ENCODE data around the gene RGS7. TPM values are rescaled to one million over a fixed set of nuclear protein-coding genes. Genes with fewer than 3 reads are reported as not detected.

Gene RGS7
- total RNA-seq, 1 donor from 2014 or later = not detected

- no peak for TF ChIP-seq CTCF (IDR thresholded peaks at IDR 0.05; ENCODE audit: insufficient read depth, low read length, severe bottlenecking)
- Histone ChIP-seq H3K36me3 (ENCODE audit: control insufficient read depth, insufficient read depth, low read length) (no peaks in the 10 kb centered on the region), H3K4me3 (ENCODE audit: low read depth, low read length) (no peak overlapping the region), H3K27me3 (ENCODE audit: control insufficient read depth, insufficient read depth, low read length) (no peaks in the 10 kb centered on the region)
- FAIRE-seq = no peak
- DNase-seq (ENCODE audit: low read depth) = no peak
Measured at GRCh38 chr1:240823357-240823756, 533.6 kb downstream of the RGS7 start.

- Histone ChIP-seq H3K4me3 (ENCODE audit: low read depth, low read length) (no peak overlapping the region), H3K27me3 (ENCODE audit: control insufficient read depth, insufficient read depth, low read length) (no peaks in the 10 kb centered on the region), H3K36me3 (ENCODE audit: control insufficient read depth, insufficient read depth, low read length) (no peaks in the 10 kb centered on the region)
- TF ChIP-seq CTCF (IDR thresholded peaks at IDR 0.05; ENCODE audit: insufficient read depth, low read length, severe bottlenecking) = no peak
- no peak for FAIRE-seq
- DNase-seq (ENCODE audit: low read depth) = no peak
Measured at GRCh38 chr1:240821925-240822324, 535.1 kb downstream of the RGS7 start.

- Histone ChIP-seq H3K27me3 (ENCODE audit: control insufficient read depth, insufficient read depth, low read length) (no peaks in the 10 kb centered on the region), H3K36me3 (ENCODE audit: control insufficient read depth, insufficient read depth, low read length) (no peaks in the 10 kb centered on the region), H3K4me3 (ENCODE audit: low read depth, low read length) (no peak overlapping the region)
- DNase-seq (ENCODE audit: low read depth) (no peak), FAIRE-seq (no peak)
- TF ChIP-seq CTCF (IDR thresholded peaks at IDR 0.05; ENCODE audit: insufficient read depth, low read length, severe bottlenecking) = no peak
Measured at GRCh38 chr1:240820816-240821215, 536.2 kb downstream of the RGS7 start.

- H3K36me3 ChIP-seq (ENCODE audit: control insufficient read depth, insufficient read depth, low read length) = no peaks in the 10 kb centered on the region
- TF ChIP-seq CTCF (IDR thresholded peaks at IDR 0.05; ENCODE audit: insufficient read depth, low read length, severe bottlenecking) = no peak
Measured at GRCh38 chr1:240816472-240816871, 540.5 kb downstream of the RGS7 start.

GRCh38 chr1:240813720-240814119, 543.3 kb downstream of the RGS7 start:
- H3K4me3 ChIP-seq (ENCODE audit: low read depth, low read length) = no peak overlapping the region
- no peaks in the 10 kb centered on the region for H3K27me3 ChIP-seq (ENCODE audit: control insufficient read depth, insufficient read depth, low read length)
- H3K36me3 ChIP-seq (ENCODE audit: control insufficient read depth, insufficient read depth, low read length) = no peaks in the 10 kb centered on the region
- DNase-seq (ENCODE audit: low read depth) (no peak), FAIRE-seq (no peak)
- TF ChIP-seq CTCF (IDR thresholded peaks at IDR 0.05; ENCODE audit: insufficient read depth, low read length, severe bottlenecking) = no peak

More at GRCh38 chr1:240816472-240816871, 540.5 kb downstream of the RGS7 start:
- DNase-seq (ENCODE audit: low read depth) (no peak), FAIRE-seq (no peak)
- no peak overlapping the region for H3K4me3 ChIP-seq (ENCODE audit: low read depth, low read length)
- no peaks in the 10 kb centered on the region for H3K27me3 ChIP-seq (ENCODE audit: control insufficient read depth, insufficient read depth, low read length)

- Histone ChIP-seq H3K27me3 (ENCODE audit: control insufficient read depth, insufficient read depth, low read length) (no peaks in the 10 kb centered on the region), H3K4me3 (ENCODE audit: low read depth, low read length) (no peak overlapping the region), H3K36me3 (ENCODE audit: control insufficient read depth, insufficient read depth, low read length) (no peaks in the 10 kb centered on the region)
- no peak for TF ChIP-seq CTCF (IDR thresholded peaks at IDR 0.05; ENCODE audit: insufficient read depth, low read length, severe bottlenecking)
- FAIRE-seq (no peak), DNase-seq (ENCODE audit: low read depth) (no peak)
Measured at GRCh38 chr1:240811256-240811655, 545.7 kb downstream of the RGS7 start.
